RWPE1 (cell line): Measurements from ENCODE around the gene NTM.

Experiments
- CTCF ChIA-PET: fragments of 350-600 bp; sonication (Branson Sonifier 250); formaldehyde crosslinking; extraction: SDS; loops from one replicate; lab custom pipeline; 2021; lab: Yijun Ruan, JAX
- POLR2A ChIA-PET: fragments of 400-600 bp; formaldehyde crosslinking; extraction: SDS; loops from one replicate; lab custom pipeline; 2020; ENCODE audit warnings: antibody characterized with exemption; ENCODE audit not compliant: low non-redundant PET; lab: Yijun Ruan, JAX
- DNase-seq: peaks from one replicate; pipeline ENCODE4 v3.0.0; 2012; ENCODE audit warnings: low spot score
- H3K27ac ChIP-seq: fragments of 450-650 bp; 2 replicates; pipeline ENCODE4 v1.5.1; 2017
- TF ChIP-seq, protein P1 (sequence below): fragments of 450-650 bp; conservative IDR thresholded peaks from 2 replicates; pipeline ENCODE4 v1.5.1; 2017; ENCODE audit warnings: low read depth, mild to moderate bottlenecking

The NTM gene

DNA sequence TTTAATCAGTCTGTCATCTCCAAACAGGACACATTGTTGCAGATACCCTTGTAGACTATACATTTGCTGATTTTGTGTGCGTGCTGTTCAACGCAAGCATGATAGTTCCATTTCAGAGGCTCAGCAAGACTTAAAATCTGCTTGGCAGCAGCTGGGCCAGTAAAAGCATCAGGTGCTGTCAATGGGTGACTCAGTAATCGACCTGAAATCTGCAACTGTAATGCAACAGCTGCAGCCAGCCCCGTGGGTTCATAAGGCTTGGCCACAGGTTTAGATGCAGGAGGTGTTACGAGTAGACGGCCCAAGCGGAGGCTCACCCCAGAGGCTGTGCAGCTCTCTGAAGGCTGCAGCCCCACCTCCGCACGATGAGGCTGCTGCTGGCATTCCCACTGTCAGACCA, 84.6 kb downstream of the NTM start:
- DNase-seq, result no peak
- ChIA-PET CTCF (no interaction called here), POLR2A (no interaction called here)
- H3K27ac ChIP-seq, result no peak overlapping the region
- TF ChIP-seq, protein P1, sequence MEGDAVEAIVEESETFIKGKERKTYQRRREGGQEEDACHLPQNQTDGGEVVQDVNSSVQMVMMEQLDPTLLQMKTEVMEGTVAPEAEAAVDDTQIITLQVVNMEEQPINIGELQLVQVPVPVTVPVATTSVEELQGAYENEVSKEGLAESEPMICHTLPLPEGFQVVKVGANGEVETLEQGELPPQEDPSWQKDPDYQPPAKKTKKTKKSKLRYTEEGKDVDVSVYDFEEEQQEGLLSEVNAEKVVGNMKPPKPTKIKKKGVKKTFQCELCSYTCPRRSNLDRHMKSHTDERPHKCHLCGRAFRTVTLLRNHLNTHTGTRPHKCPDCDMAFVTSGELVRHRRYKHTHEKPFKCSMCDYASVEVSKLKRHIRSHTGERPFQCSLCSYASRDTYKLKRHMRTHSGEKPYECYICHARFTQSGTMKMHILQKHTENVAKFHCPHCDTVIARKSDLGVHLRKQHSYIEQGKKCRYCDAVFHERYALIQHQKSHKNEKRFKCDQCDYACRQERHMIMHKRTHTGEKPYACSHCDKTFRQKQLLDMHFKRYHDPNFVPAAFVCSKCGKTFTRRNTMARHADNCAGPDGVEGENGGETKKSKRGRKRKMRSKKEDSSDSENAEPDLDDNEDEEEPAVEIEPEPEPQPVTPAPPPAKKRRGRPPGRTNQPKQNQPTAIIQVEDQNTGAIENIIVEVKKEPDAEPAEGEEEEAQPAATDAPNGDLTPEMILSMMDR, result no peak

DNA sequence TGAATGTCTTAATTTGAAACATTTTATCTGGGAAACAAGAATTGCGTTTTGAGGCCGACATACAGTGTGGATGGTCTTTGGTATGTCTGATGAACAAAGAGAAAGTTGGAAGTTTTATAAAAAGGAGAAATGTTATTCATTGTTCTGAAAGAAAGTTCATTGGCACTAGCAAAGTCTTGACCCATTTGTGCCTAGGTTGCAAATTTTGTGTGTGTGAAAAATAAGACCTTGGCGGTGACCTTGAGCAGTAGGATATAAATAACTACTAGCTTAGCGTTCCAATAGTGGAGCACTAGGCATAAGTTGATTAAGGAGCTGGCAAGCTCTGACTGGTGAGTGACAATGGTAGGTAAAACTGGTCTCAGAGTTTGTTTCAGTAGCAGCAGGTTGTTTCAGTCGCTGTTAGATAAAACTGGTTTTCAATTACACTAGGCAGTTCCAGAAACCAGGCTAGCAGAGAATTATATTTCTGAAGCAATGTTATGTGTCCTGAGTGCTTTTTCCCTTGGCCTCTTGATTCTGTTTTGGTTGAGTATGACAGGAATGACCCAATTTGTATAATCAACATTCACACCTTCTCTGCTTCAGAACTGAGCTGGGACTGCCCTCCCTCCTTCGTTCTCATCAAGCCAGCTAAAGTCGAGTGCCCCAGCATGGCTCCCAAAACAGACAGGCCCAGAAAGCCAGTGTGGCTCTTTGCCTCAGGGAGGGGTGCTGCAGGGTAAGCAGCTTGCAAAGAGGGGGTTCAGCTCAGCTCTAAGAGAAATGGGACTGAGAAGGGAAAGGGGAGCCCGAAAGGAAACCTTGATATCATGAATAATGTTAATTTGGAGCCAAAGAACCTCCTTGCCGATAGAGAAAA, 85.7 kb downstream of the NTM start:
- POLR2A ChIA-PET, result no interaction called here
- CTCF ChIA-PET, result interaction anchor here (0.7 kb wide), 1 partner anchor 443 kb away, joined by 3 read pairs; no protein-coding TSS in a partner anchor
- TF ChIP-seq, protein P1, result no peak
- no peak overlapping the region for H3K27ac ChIP-seq
- no peak for DNase-seq

DNA sequence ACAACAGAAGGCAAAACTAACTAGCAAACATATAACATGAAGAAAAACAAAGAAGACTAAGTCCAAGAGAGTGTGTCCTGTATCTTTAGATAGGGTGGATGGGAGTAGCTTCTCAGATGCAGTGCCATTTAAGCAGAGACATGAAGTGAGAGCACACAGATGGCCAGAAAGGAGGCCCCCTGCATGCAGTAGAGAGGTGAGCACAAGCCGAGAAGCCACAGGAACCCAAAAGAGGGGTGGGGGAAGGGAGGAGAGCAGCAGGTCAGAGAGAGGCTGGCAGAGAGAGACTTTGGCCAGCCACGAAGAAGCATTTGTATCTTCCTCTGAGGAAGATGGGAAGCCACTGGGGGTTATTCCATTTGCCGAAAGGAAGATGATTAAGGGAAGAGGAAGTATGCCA, 86.7 kb downstream of the NTM start:
- no peak overlapping the region for H3K27ac ChIP-seq
- DNase-seq, result no peak
- TF ChIP-seq, protein P1, result no peak
- ChIA-PET CTCF (interaction anchor here (0.6 kb wide), 1 partner anchor 1731 kb away, joined by 4 read pairs; no protein-coding TSS in a partner anchor), POLR2A (no interaction called here)

DNA sequence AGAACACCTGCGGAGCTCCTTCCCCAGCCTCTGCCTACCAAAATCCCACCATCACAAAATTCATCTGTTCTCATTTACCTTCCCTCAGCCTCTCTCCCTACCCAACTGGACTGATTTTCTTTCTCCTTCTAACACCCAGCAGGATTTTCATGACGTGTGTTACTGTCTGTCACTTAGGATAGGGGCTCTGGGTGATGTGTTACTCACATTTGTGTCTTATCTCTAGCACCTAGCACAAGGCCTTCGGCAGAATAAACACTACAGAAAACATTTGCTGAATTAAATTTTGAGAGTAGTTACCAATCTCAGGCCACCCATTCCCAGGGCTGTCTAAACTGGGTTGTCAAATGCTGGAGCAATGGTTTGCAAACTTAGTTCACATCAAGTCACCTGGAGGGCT, 88.0 kb downstream of the NTM start:
- no peak overlapping the region for H3K27ac ChIP-seq
- CTCF ChIA-PET, result no interaction called here
- DNase-seq, result no peak
- TF ChIP-seq, protein P1, result no peak
- POLR2A ChIA-PET, result no interaction called here

DNA sequence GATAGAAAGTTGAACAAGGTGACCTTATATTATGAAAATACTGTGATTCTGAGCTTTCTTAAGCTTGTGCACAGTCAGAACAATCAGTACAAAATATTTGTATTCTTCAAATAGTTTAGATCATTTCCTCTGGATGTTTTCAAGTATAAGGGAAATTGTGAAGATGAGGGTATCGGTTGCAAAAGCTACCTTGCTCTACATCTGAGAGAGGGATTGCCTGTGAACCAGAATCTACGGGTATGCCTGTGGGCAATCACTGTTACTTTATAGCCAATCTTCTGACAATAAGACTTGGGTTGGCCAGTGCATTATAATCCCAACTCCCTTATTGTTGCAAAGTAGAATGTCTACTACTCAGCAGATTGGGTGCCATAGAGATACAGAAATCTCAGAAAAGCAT, 90.5 kb downstream of the NTM start:
- TF ChIP-seq, protein P1, result no peak
- CTCF ChIA-PET, result no interaction called here
- POLR2A ChIA-PET, result no interaction called here
- no peak for DNase-seq
- H3K27ac ChIP-seq, result no peak overlapping the region

DNA sequence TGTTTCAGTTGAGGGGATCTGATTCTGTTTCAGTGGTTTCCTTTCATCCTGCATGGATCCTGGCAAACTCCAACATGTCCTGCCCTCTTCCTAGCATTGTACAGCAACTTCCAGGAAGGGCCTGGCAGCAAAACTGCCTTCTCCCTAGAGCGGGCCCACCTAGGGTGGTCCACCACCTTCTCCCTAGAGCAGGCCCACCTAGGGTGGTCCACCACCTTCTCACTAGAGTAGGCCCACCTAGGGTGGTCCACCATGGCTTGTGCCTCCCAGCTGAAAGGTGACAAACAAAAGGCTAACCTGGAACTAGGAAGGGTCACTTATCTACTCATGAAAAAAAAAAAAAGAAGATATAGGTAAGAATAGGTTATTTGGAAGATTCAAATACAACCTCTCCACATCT, 92.2 kb downstream of the NTM start:
- ChIA-PET POLR2A (no interaction called here), CTCF (interaction anchor here (0.6 kb wide), 1 partner anchor 127 kb away, joined by 4 read pairs; no protein-coding TSS in a partner anchor)
- no peak for DNase-seq
- H3K27ac ChIP-seq, result no peak overlapping the region
- TF ChIP-seq, protein P1, result no peak
